Measurements from ENCODE around the gene OSBPL6.

Gene OSBPL6

GRCh38 chr2:178394859-178395258 lies 200.5 kb downstream of the OSBPL6 start:
- no peak for DNase-seq (ENCODE audit: low read depth)
- H3K4me3 ChIP-seq (ENCODE audit: low read depth, low read length), result no peak overlapping the region
- no peak for TF ChIP-seq CTCF (IDR thresholded peaks at IDR 0.05; ENCODE audit: low read depth, low read length, missing control alignments)
- in situ Hi-C loops (cut with HindIII; ENCODE audit: low sequenced_read_pairs), result no loop called here

- DNase-seq (ENCODE audit: low read depth), result no peak
- H3K4me3 ChIP-seq (ENCODE audit: low read depth, low read length), result no peak overlapping the region
- in situ Hi-C loops (cut with HindIII; ENCODE audit: low sequenced_read_pairs), result no loop called here
- no peak for TF ChIP-seq CTCF (IDR thresholded peaks at IDR 0.05; ENCODE audit: low read depth, low read length, missing control alignments)
Observed at GRCh38 chr2:178395295-178395694, 201.0 kb downstream of the OSBPL6 start.

GRCh38 chr2:178395941-178396570 lies 201.7 kb downstream of the OSBPL6 start:
- no peak overlapping the region for H3K4me3 ChIP-seq (ENCODE audit: low read depth, low read length)
- no peak for DNase-seq (ENCODE audit: low read depth)
- in situ Hi-C loops (cut with HindIII; ENCODE audit: low sequenced_read_pairs), result no loop called here
- no peak for TF ChIP-seq CTCF (IDR thresholded peaks at IDR 0.05; ENCODE audit: low read depth, low read length, missing control alignments)

- no peak overlapping the region for H3K4me3 ChIP-seq (ENCODE audit: low read depth, low read length)
- peak; percentile 56 for TF ChIP-seq CTCF (IDR thresholded peaks at IDR 0.05; ENCODE audit: low read depth, low read length, missing control alignments)
- in situ Hi-C loops (cut with HindIII; ENCODE audit: low sequenced_read_pairs), result no loop called here
- no peak for DNase-seq (ENCODE audit: low read depth)
Observed at GRCh38 chr2:178397002-178397605, 202.8 kb downstream of the OSBPL6 start.

DNA sequence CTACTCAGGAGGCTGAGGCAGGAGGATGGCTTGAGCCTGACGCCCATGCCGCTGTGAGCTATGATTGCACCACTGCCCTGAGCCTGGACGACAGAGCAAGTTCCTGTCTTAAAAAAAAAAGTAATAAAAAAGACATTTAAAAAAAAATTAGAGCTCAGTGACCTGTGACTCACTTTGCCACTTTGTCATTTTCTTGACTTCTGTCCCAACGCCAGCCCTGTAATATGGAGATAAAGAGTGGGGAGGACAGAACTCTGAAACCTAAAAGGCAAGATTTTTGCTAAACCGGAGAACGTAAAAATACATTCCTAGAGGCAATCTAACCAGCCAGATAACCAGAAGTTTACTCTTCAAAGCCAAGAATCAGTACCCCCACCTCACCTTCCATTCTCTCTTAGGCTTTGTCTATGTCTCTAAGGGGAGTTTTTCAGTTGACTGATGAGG lies 207.7 kb downstream of the OSBPL6 start:
- in situ Hi-C loops (cut with HindIII; ENCODE audit: low sequenced_read_pairs), result loop anchor here (25.0 kb wide), 1 partner anchor 265 kb away; no protein-coding TSS in a partner anchor
- H3K4me3 ChIP-seq (ENCODE audit: low read depth, low read length), result no peak overlapping the region
- no peak for DNase-seq (ENCODE audit: low read depth)
- TF ChIP-seq CTCF (IDR thresholded peaks at IDR 0.05; ENCODE audit: low read depth, low read length, missing control alignments), result no peak

DNA sequence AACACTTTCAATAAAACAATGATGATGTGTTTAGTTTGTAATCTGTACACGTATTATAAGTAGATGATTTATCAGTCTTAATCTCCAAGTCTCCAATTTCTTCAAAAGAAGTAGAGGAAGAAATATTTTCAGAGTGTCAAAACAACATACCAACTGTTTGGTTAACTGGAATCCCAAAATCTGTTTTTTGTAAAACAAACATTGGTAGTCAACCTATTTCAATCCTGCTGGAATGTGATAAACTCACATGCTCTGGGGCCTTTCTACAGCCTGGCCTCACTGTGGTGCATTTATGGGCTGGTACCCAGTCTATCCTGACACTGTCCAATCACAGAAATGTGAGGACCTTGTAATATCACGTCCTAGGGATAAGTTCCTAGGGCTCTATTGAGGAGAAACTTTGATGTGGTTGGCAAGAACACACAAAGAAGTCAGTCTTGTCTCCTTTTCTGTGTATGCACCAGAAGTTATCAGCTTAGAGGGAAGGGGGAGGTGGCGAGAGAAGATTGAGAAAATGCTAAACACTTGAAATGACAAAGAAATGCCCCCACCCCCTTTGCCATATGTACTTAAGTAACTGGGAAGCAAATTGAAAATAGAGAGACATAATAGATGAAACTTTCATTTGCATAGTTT lies 209.5 kb downstream of the OSBPL6 start:
- no peak overlapping the region for H3K4me3 ChIP-seq (ENCODE audit: low read depth, low read length)
- DNase-seq (ENCODE audit: low read depth), result no peak
- in situ Hi-C loops (cut with HindIII; ENCODE audit: low sequenced_read_pairs), result loop anchor here (25.0 kb wide), 1 partner anchor 266 kb away; no protein-coding TSS in a partner anchor
- no peak for TF ChIP-seq CTCF (IDR thresholded peaks at IDR 0.05; ENCODE audit: low read depth, low read length, missing control alignments)

All from astrocyte of the cerebellum (primary cell).